ENCODE measurements around the gene PALLD. TPM values are rescaled to one million over a fixed set of nuclear protein-coding genes. Genes with fewer than 3 reads are reported as not detected.
A peak's percentile ranks its signal among the peaks of the same experiment; 100 is the strongest.

PALLD gene
- total RNA-seq, 1 donor from 2014 or later, result 85.7 TPM

- H4K20me1 ChIP-seq (ENCODE audit: low read depth), result no peaks in the 10 kb centered on the region
- H3K4me1 Mint-ChIP-seq, result peaks cover 68% of the 10 kb centered on the region
- no peak for TF ChIP-seq CTCF (IDR thresholded peaks at IDR 0.05)
- no peak for TF ChIP-seq EZH2 (IDR thresholded peaks at IDR 0.05)
- no peak for TF ChIP-seq EZH2phosphoT487 (IDR thresholded peaks at IDR 0.05)
- H3K27me3 Mint-ChIP-seq (ENCODE audit: insufficient read depth, low read depth), result peaks cover 3% of the 10 kb centered on the region
- no peaks in the 10 kb centered on the region for H3K9me3 Mint-ChIP-seq
- H3K36me3 ChIP-seq, result no peaks in the 10 kb centered on the region
- peaks cover 45% of the 10 kb centered on the region for H3F3A ChIP-seq (ENCODE audit: low read depth)
- H3K4me1 ChIP-seq, result peaks cover 52% of the 10 kb centered on the region
- no peak for DNase-seq (ENCODE audit: low spot score)
- H3K27me3 ChIP-seq, result no peaks in the 10 kb centered on the region
- no peaks in the 10 kb centered on the region for H3K9me3 ChIP-seq (ENCODE audit: low read depth)
- peak overlapping the region; percentile 99 for H3K27ac ChIP-seq
- peak overlapping the region; percentile 77 for H3K4me3 ChIP-seq
- peak overlapping the region; percentile 99 for H3K27ac Mint-ChIP-seq
- H3K4me2 ChIP-seq, result peak overlapping the region; percentile 85
- H2AFZ ChIP-seq (replicated peaks), result no peak overlapping the region
- no peaks in the 10 kb centered on the region for H3K36me3 Mint-ChIP-seq
- peak overlapping the region; percentile 97 for H3K4me3 Mint-ChIP-seq
- no peak overlapping the region for H3K9ac ChIP-seq
- peaks cover 60% of the 10 kb centered on the region for H3K79me2 ChIP-seq (ENCODE audit: low read depth)
Observed at GRCh38 chr4:168633496-168633895, 136.6 kb downstream of the PALLD start.

DNA sequence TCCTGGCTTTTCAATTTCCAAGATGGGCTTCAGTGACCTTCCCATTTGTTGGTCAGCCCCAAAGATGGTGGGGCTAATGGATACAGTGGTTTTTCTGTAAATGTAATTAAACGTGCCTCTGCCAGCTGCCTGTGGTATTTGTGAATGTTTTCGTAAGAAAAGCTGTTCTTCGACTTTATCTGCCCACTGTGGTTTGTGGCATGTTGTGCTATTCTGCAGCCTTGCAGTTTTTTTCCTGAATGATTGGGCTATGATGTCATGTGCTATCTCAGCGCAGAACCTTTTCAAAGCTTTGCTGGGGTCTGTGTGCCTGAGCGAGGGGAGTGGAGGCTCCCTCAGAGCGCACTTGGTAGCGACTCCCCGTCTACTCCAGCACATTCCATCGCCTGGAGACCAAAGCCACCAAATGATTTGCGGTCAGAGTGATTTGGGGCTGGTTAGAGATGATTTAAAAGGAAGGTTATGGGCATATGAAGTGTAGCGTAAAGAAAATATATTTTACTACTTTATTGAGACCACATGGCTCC is 137.5 kb downstream of the PALLD start:
- Histone ChIP-seq H3K79me2 (ENCODE audit: low read depth) (peaks cover 69% of the 10 kb centered on the region), H2AFZ (replicated peaks) (no peak overlapping the region), H3K36me3 (no peaks in the 10 kb centered on the region), H3F3A (ENCODE audit: low read depth) (peaks cover 44% of the 10 kb centered on the region), H3K27me3 (no peaks in the 10 kb centered on the region), H3K9ac (no peak overlapping the region), H3K4me1 (peaks cover 49% of the 10 kb centered on the region), H3K4me3 (peak overlapping the region; percentile 77), H3K4me2 (peak overlapping the region; percentile 85), H4K20me1 (ENCODE audit: low read depth) (no peaks in the 10 kb centered on the region), H3K27ac (no peak overlapping the region), H3K9me3 (ENCODE audit: low read depth) (no peaks in the 10 kb centered on the region)
- H3K27ac Mint-ChIP-seq, result peak overlapping the region; percentile 97
- H3K4me1 Mint-ChIP-seq, result peaks cover 66% of the 10 kb centered on the region
- peak overlapping the region; percentile 97 for H3K4me3 Mint-ChIP-seq
- peaks cover 3% of the 10 kb centered on the region for H3K27me3 Mint-ChIP-seq (ENCODE audit: insufficient read depth, low read depth)
- TF ChIP-seq CTCF (IDR thresholded peaks at IDR 0.05), result no peak
- TF ChIP-seq EZH2phosphoT487 (IDR thresholded peaks at IDR 0.05), result no peak
- no peak for TF ChIP-seq EZH2 (IDR thresholded peaks at IDR 0.05)
- peaks cover 2% of the 10 kb centered on the region for H3K9me3 Mint-ChIP-seq
- peaks cover 4% of the 10 kb centered on the region for H3K36me3 Mint-ChIP-seq
- peak; percentile 45 for DNase-seq (ENCODE audit: low spot score)

- Histone ChIP-seq H3K79me2 (ENCODE audit: low read depth) (peaks cover 86% of the 10 kb centered on the region), H3K36me3 (no peaks in the 10 kb centered on the region), H3K9ac (no peak overlapping the region), H3K27ac (no peak overlapping the region), H3K27me3 (no peaks in the 10 kb centered on the region), H3K4me1 (peaks cover 38% of the 10 kb centered on the region), H3K9me3 (ENCODE audit: low read depth) (no peaks in the 10 kb centered on the region), H2AFZ (replicated peaks) (no peak overlapping the region), H4K20me1 (ENCODE audit: low read depth) (no peaks in the 10 kb centered on the region), H3K4me3 (no peak overlapping the region), H3F3A (ENCODE audit: low read depth) (peaks cover 27% of the 10 kb centered on the region), H3K4me2 (no peak overlapping the region)
- Mint-ChIP-seq H3K36me3 (peaks cover 13% of the 10 kb centered on the region), H3K9me3 (peaks cover 8% of the 10 kb centered on the region), H3K27me3 (ENCODE audit: insufficient read depth, low read depth) (peaks cover 3% of the 10 kb centered on the region), H3K4me1 (peaks cover 61% of the 10 kb centered on the region), H3K27ac (peak overlapping the region; percentile 26), H3K4me3 (no peak overlapping the region)
- TF ChIP-seq EZH2phosphoT487 (IDR thresholded peaks at IDR 0.05) (no peak), CTCF (IDR thresholded peaks at IDR 0.05) (no peak), EZH2 (IDR thresholded peaks at IDR 0.05) (no peak)
- no peak for DNase-seq (ENCODE audit: low spot score)
Observed at GRCh38 chr4:168636040-168636439, 139.2 kb downstream of the PALLD start.
